Gastroesophageal sphincter (tissue), 4 donors: Measurements from ENCODE around the gene BNIP5. TPM values are rescaled to one million over a fixed set of nuclear protein-coding genes. Genes with fewer than 3 reads are reported as not detected.

Experiments
- ATAC-seq: fragments of 150-250 bp; one replicate; pipeline ENCODE4 v1.9.1; 2016; ENCODE audit warnings: mild to moderate bottlenecking, moderate library complexity
- H3K27ac ChIP-seq, 4 donors: fragments of 200-600 bp; sonication (generic) in 3 of 4; 1 replicate in 3 of 4; 2 replicates in 1 of 4; pipeline ENCODE4 v1.5.1; 2016 to 2019
- H3K27me3 ChIP-seq: fragments of 200-600 bp; sonication (generic); one replicate; pipeline ENCODE4 v1.5.1; 2019
- H3K36me3 ChIP-seq, 2 donors: fragments of 200-600 bp; sonication (generic); one replicate each; pipeline ENCODE4 v1.5.1; 2019; ENCODE audit warnings: control low read depth in 1 of 2
- H3K4me1 ChIP-seq, 3 donors: fragments of 200-600 bp; sonication (generic); 1 replicate in 2 of 3; 2 replicates in 1 of 3; pipeline ENCODE4 v1.5.1; 2016 to 2019; ENCODE audit warnings: control low read depth in 2 of 3
- H3K4me3 ChIP-seq, 2 donors: fragments of 200-600 bp; sonication (generic); one replicate each; pipeline ENCODE4 v1.5.1; 2019; ENCODE audit warnings: mild to moderate bottlenecking in 1 of 2, moderate library complexity in 1 of 2
- H3K9me3 ChIP-seq, 3 donors: fragments of 200-600 bp; sonication (generic); one replicate each; pipeline ENCODE4 v1.5.1; 2017 to 2019; ENCODE audit warnings: control low read depth in 2 of 3
- CTCF ChIP-seq, 4 experiments: fragments of 200-600 bp in 2 of 4; fragments of 450-650 bp in 2 of 4; sonication (generic) in 1 of 4; IDR thresholded peaks; one replicate each; pipeline ENCODE4 v1.5.1; 2017 to 2019; ENCODE audit warnings: antibody characterized with exemption in 4 of 4, mild to moderate bottlenecking in 2 of 4, moderate library complexity in 2 of 4
- EP300 ChIP-seq: sonication (generic); formaldehyde crosslinking; IDR thresholded peaks from one replicate; pipeline ENCODE4 v1.6.1; 2017; ENCODE audit warnings: antibody characterized with exemption, mild to moderate bottlenecking
- POLR2A ChIP-seq, 2 donors: fragments of 450-650 bp; IDR thresholded peaks; one replicate each; pipeline ENCODE4 v1.6.1; 2017; ENCODE audit warnings: antibody characterized with exemption in 2 of 2, mild to moderate bottlenecking in 2 of 2, moderate library complexity in 1 of 2
- POLR2AphosphoS5 ChIP-seq: sonication (generic); formaldehyde crosslinking; IDR thresholded peaks from one replicate; pipeline ENCODE4 v1.6.1; 2017; ENCODE audit warnings: antibody characterized with exemption
- WGBS, 2 donors: methylation state at CpG; one replicate each; pipeline ENCODE4 v1.1.5; 2018; ENCODE audit warnings: low coverage in 1 of 2; 5-methylcytosine and 5-hydroxymethylcytosine counted together
- total RNA-seq, 4 donors: library from RNA; depleted of rRNA; stranded (reverse); fragments of >200 nt; gene quantifications; one replicate each; pipeline ENCODE4 v1.1.0, GENCODE V29; 2016

Gene BNIP5
- total RNA-seq, 4 donors from 2014 or later: not detected

DNA sequence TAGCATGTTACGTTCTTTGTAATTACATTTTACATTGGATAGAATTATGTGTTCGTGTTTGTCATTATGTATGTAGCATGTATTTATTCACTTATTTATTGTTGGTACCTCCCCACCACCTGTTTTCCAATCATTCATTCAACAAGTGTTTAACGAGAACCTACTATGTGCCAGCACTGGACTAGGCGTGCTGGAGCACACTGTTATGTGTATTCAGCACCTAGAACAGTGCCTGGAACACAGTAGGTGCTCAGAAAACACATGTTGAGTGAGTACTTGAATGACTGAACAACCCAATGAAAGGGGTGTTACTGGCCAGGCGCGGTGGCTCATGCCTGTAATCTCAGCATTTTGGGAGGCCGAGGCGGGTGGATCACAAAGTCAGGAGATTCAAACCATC is 39.5 kb upstream of the BNIP5 start:
- Histone ChIP-seq H3K4me3 (no peak overlapping the region), H3K27me3 (no peaks in the 10 kb centered on the region), H3K27ac (no peak overlapping the region), H3K36me3 (no peaks in the 10 kb centered on the region), H3K9me3 (no peaks in the 10 kb centered on the region), H3K4me1 (no peaks in the 10 kb centered on the region)
- no peak for TF ChIP-seq POLR2AphosphoS5
- TF ChIP-seq CTCF (IDR thresholded peaks at IDR 0.05): no peak
- TF ChIP-seq EP300: no peak
- TF ChIP-seq POLR2A (IDR thresholded peaks at IDR 0.05): no peak
- 93% methylated on average over 7 to 8 of the region's 8 CpGs for WGBS, 2 donors
- ATAC-seq: no peak

DNA sequence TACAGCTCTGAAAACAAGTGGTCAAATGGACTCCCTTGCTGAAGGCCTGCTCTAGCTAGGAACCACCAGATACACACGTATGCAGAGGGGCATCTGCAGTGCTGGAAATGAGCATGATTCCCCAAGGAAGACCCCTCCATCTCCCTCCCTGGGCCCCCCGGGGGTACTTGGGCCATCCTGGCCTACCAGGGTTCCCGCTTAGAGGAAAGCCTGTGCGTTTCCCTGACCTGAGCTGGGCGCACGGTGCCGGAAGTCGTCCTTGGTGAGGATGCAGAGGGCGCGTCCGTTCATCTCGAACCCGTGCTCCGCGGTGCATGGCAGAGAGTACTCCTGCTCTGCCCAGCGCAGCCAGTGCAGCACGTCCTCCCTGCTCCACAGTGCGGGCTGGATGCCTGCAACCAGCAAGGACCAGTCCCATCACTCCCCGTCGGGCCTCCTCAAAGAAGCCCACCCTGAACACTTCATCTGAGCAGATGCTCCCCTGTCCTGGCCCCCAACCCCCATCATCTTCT is 39.0 kb upstream of the BNIP5 start:
- no peaks in the 10 kb centered on the region for H3K36me3 ChIP-seq
- 93 to 95% methylated on average over 6 to 10 of the region's 20 CpGs for WGBS, 2 donors
- no peaks in the 10 kb centered on the region for H3K4me1 ChIP-seq
- no peaks in the 10 kb centered on the region for H3K27me3 ChIP-seq
- no peak for TF ChIP-seq EP300
- no peak for TF ChIP-seq POLR2AphosphoS5
- TF ChIP-seq POLR2A (IDR thresholded peaks at IDR 0.05): no peak
- TF ChIP-seq CTCF (IDR thresholded peaks at IDR 0.05): no peak
- H3K9me3 ChIP-seq: no peaks in the 10 kb centered on the region
- ATAC-seq: no peak
- no peak overlapping the region for H3K4me3 ChIP-seq
- no peak overlapping the region for H3K27ac ChIP-seq

- H3K4me3 ChIP-seq: no peak overlapping the region
- 75 to 77% methylated on average over 5 to 7 of the region's 8 CpGs for WGBS, 2 donors
- H3K36me3 ChIP-seq: no peaks in the 10 kb centered on the region
- no peak for ATAC-seq
- TF ChIP-seq POLR2AphosphoS5 (no peak), POLR2A (IDR thresholded peaks at IDR 0.05) (no peak), CTCF (IDR thresholded peaks at IDR 0.05) (no peak), EP300 (no peak)
- no peak overlapping the region for H3K27ac ChIP-seq
- H3K9me3 ChIP-seq: no peaks in the 10 kb centered on the region
- H3K4me1 ChIP-seq: no peaks in the 10 kb centered on the region
- H3K27me3 ChIP-seq: no peaks in the 10 kb centered on the region
Measured at GRCh38 chr6:36374972-36375371, 38.3 kb upstream of the BNIP5 start.

- Histone ChIP-seq H3K9me3 (no peaks in the 10 kb centered on the region), H3K27ac (no peak overlapping the region), H3K4me3 (no peak overlapping the region), H3K27me3 (no peaks in the 10 kb centered on the region), H3K4me1 (no peaks in the 10 kb centered on the region), H3K36me3 (no peaks in the 10 kb centered on the region)
- WGBS, 2 donors: 92 to 100% methylated on average over 2 of the region's 4 CpGs
- no peak for TF ChIP-seq CTCF (IDR thresholded peaks at IDR 0.05)
- TF ChIP-seq EP300: no peak
- no peak for TF ChIP-seq POLR2AphosphoS5
- TF ChIP-seq POLR2A (IDR thresholded peaks at IDR 0.05): no peak
- ATAC-seq: no peak
Measured at GRCh38 chr6:36374194-36374593, 37.5 kb upstream of the BNIP5 start.

DNA sequence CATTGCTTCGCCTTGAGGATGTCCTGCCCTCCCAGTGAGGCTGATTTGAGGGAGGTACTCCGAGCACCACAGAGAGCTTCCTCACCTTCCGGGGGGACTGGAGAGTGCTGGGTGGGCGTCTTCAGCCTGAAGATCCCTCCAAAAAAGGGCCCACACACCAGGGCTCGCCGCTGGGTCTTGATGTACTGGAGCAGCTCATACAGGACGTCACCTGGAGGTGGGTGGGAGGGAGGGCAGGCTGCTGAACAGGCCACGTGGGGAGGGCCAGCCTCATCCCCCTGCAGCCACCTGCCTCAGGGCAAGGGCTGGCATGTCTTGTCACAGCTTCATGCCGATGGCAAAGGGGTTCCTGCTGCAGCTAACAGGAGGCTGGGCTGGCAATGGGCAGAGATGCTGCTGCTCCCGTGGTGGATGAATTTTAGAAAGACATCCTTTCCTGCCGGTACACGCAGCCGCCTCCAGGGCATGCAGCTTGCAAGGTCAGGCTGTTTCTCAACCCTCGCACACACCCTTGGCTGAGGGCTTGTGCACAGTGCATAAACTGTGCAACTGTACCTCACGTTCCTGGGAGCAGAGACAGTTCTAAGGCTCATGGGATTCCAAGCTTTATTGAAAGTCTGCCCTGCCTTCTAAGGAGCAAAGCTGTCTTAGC is 36.8 kb upstream of the BNIP5 start:
- H3K4me3 ChIP-seq: no peak overlapping the region
- no peaks in the 10 kb centered on the region for H3K4me1 ChIP-seq
- H3K27ac ChIP-seq: no peak overlapping the region
- no peaks in the 10 kb centered on the region for H3K9me3 ChIP-seq
- no peak for ATAC-seq
- WGBS, 2 donors: 30 to 66% methylated on average over 2 to 5 of the region's 15 CpGs
- TF ChIP-seq CTCF (IDR thresholded peaks at IDR 0.05) (no peak), POLR2AphosphoS5 (no peak), POLR2A (IDR thresholded peaks at IDR 0.05) (no peak), EP300 (no peak)
- no peaks in the 10 kb centered on the region for H3K27me3 ChIP-seq
- no peaks in the 10 kb centered on the region for H3K36me3 ChIP-seq
